Stimulated activated CD8-positive, alpha-beta memory T cell treated with anti-CD3 and anti-CD28 coated beads, Interleukin-4, amount 100 ng/mL, for 1 hour (primary cell): ENCODE measurements around the gene PLXNB2.

Experiments used
- DNase-seq, 2 donors: peaks; one replicate each; pipeline ENCODE4 v3.0.0-alpha.2; 2020; ENCODE audit warnings: low read depth in 2 of 2, low spot score in 1 of 2

PLXNB2 gene

GRCh38 chr22:50269573-50269969, 37.9 kb downstream of the PLXNB2 start:
- no peak for DNase-seq

DNA sequence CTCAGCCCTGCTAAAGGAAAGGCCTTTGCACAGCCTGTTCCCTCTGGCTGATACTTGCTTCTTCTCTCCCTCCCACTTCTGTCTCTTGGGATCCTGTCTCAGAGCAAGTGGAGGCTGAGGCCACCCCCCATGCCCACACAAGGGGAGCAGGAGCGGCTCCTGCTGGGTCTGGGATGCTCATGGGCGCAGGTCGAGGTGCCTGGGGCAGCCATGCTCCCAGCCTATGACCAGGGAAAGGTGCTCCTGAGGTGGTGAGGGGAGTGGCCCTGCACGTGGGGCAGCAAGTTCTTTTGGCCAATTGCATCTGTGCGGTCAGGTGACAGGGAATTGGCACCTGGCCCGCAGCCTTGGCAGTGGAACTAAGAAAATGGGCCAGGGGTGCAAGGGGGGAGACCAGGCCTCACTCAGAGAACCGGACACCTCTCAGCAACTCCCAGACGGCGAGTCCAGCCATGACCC, 38.8 kb downstream of the PLXNB2 start:
- DNase-seq: no peak

DNA sequence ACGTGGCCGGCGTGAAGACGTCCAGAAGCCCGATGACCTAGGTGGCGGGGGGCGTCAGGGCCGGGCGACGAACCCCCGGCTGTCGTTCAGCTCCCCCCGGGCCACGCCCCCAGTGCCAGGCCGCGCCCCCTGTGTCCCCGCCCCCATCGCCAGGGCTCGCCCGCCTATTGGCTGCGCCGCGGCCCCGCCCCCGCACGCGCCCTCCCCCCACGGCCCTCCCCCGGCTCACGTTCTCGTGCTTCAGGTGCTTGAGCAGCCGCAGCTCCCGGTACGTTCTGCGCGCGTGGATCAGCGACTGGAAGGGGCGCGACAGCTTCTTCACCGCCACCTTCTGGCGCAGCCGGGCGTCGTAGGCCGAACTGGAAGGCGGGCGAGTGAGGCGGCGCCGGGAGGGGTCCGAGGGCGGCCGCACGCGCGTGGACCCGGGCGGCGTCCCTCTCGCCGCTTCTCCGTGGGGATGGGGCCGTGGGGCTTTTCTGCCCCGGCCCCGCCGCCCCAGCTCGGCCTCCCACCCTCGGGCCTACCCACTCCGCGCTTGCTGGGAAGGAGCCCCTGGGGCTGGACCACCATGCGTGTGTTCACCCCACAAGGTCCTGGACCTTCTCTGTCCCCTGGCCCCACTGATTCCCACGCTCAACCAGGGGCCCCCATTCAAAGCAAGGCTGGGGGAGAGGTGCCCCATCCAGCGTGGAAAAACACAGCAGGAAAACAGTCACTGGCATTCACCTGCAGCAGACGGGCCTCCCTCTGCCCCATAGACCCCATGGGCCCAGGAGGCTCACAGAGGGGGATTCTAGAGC, 39.7 kb downstream of the PLXNB2 start:
- DNase-seq: no peak

DNA sequence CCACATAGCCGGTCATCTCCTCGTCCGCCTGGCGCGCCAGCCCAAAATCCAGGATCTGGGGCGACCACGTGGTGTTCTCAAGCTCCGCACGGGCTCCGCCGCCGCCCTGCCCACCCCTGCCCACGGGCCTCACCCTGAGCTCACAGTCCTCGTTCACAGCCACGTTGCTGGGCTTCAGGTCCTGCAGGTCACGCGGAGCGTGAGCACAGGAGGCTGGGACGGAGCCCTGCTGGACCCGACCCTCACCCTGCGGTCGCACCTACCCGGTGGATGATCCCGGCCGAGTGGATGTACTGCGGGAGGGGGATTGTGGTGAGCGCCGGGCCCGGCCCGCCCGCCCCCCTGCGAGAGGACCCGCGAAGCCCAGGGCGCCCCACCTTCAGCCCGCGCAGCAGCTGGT, 40.5 kb downstream of the PLXNB2 start:
- no peak for DNase-seq

GRCh38 chr22:50264946-50265669, 42.3 kb downstream of the PLXNB2 start:
- no peak for DNase-seq

GRCh38 chr22:50264104-50264745, 43.2 kb downstream of the PLXNB2 start:
- no peak for DNase-seq

DNA sequence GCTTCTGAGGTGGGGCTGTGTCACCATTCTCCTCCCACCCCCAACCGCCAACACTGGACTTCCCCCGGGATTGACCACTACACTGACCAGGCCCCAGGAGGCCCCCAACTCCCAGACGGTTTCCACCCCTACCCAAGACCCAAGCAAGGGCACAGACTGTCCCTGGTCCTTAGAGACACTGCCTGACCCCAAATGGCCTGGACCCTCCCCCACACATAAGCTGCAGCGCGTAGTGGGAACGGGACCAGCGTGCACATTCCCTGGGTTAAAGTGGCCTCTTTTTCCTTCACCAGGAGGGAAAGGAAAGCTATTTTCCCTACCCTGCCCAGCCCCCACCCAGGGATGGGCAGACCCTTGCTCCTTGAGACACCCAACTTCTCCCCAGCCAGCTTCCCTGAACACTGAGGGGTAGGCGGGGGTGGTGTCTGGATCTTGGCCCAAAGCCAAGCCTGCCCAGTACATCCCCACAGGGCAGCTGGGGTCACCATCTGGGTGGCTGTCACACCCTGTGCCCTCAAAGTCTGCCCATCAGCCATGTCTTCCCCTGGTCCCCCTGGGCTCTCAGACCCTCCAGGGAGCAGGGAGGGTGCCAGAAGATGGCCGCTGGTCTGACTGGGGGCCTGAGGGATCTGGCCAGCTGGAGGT, 44.4 kb downstream of the PLXNB2 start:
- DNase-seq: no peak

GRCh38 chr22:50262460-50262911, 45.0 kb downstream of the PLXNB2 start:
- no peak for DNase-seq

GRCh38 chr22:50261615-50262459, 45.6 kb downstream of the PLXNB2 start, which contains the start of gene MAPK12:
Gene MAPK12 (minus strand): TSS chr22:50261683. CDS start chr22:50261509, 174 bp downstream.
- no peak for DNase-seq

DNA sequence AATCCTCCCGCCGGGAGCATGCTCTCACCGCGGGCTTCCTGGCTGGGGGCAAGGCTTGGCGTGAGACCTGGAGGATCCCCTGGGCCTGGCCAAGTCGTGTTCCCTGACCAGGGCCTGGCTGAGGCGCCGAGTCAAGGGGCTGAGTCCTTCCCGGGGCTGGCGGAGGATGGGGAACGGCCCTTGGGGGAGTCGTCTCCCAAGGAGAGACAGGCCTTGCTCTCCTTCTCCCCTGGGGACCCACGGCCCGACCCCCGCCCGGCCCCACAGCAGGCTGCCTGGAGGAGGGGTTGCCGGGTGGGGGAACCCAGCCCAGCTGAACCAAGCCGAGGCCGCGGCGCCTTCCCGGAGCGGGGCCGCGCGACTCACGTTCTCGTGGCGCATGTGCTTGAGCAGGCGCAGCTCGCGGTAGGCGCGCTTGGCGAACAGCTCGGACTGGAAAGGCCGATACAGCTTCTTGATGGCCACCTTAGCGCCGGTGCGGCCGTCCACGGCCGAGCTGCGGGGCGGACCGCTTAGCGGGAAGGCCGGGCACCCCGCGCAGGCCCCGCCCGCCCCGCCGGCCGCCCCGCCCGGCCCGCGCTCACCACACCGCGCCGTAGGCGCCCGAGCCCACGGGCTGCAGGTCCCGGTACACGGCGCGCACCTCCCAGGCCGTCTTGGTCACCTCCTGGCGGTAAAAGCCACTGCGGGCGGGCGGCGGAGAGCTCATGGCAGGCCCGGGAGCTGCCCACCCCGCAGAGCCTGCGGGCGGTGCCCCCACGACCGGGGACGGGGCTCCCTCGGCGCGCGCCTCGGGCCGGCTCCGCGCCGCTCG, 46.4 kb downstream of the PLXNB2 start:
- DNase-seq: no peak

DNA sequence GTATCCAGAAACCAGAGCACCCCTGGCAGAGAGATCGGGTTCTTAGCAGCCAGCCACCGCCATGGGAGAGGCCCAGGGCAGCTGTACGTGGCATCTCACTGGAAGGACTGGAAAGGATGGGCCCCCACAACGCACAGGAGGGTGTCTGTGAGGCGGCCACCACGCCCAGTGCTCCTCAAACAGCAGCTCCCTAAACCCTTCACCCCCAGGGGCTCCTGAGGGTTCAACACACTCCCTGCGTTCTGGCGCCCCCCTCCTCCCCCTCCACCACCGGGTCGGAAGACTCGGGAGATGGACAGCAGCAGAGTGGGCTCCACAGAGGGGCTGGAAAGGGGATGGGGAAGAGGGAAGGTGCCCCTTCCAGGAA, 47.0 kb downstream of the PLXNB2 start:
- DNase-seq: no peak

DNA sequence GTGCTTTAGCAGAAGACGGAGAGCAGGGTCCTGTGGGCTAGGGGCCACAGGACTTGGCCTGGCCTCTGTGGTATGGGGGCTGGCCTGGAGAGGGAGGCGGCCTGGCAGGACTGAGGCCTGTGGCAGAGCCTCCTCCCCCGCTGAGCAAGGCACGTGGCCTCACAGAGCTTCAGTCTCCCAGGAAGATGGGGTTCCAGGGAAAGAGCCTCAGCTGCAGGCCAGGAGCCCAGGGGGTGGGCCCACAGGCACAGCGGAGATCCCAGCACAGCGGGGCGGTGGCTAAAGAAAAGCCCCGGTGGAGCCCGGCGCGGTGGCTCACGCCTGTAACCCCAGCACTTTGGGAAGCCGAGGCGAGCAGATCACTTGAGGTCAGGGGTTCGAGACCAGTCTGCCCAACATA, 48.1 kb downstream of the PLXNB2 start:
- no peak for DNase-seq

GRCh38 chr22:50258361-50259292, 48.8 kb downstream of the PLXNB2 start:
- DNase-seq: no peak

GRCh38 chr22:50257451-50258360, 49.7 kb downstream of the PLXNB2 start:
- no peak for DNase-seq

DNA sequence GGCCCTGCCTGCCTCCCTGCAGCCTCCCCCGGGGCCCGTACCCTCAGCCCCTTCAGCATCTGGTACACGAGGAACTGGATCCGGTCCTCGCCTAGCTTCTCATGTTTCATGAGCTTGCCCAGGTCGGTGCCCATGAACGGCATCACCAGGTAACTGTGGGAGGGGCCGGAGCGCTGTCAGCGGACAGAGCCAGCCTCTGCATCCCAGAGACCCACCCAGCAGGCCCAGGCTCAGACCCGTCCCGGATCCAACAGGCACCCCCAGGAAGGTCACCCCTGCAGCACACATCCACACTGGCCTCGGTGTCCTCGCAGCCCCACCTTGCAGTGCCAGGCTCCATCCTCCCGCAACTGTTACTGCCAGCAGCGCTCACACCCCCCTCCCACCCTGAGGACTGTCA, 50.4 kb downstream of the PLXNB2 start:
- no peak for DNase-seq

DNA sequence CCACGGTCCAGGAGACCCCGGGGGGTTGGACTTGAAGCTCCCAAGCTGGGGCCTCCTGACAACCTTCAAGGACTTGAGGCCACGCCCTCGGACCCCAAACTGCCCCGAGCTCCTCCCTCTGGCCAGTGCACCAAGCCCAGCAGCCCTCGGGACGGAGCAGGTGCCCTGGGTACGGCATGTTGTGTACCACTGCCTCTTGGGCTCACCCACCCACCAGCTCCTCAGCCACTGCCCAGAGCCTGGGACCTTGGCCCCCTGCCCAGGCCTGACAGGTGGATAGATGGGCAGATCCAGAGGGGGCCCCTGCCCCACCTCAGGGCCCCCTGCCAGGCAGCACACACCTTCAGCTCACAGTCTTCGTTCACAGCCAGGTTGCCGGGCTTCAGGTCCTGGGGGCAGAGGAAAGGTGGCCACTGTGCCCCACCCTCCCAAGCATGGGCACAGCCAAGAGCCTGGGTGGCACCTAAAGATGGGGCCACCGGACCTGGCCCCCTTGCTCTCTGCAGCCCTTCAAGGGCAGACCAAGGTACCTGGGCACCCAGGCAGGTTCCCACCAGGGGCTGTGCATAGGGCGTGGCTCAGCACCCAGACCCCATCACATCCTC, 51.1 kb downstream of the PLXNB2 start:
- no peak for DNase-seq

DNA sequence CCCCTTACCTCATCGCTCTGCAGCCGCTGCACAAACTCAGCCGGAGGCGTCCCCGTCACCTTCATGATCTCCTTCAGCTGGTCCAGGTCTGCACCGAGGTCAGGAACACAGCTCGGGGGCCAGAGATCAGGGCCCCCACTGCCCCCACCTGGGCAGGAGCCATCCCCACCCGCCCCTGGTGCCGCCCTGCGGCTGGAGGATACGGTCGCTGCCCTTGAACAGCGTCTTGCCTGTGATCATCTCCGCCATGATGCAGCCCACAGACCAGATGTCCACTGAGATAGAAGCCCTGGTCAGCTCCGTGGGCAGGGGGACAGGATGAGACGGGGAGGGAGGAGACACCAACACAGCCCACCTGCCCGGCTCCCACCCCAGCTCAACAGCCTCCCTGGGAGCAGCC, 51.8 kb downstream of the PLXNB2 start:
- no peak for DNase-seq
